Measurements from ENCODE around the gene SHB.

DNA sequence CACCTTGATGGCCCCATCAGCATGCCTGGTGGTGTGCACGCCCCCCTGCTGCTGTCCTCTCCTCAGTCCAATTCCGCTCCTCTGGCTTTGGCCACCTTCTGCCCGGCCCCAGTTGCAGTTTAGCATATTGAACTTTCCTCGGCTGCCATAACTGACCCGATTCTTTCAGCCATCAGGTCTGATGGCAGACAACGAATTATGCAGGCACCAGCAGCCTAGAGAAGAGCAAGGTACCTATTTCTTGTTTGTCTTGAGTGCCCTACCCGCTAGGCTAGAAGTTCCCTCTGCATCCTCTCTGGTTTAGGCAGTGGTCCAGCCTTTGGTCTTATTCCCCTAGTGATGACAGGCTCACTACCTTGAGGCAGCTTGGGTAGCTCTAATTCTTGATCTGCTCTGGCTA, 122.1 kb downstream of the SHB start:
- TF ChIP-seq SP1 (IDR thresholded peaks at IDR 0.05): no peak
- no peak for TF ChIP-seq NFRKB (IDR thresholded peaks at IDR 0.05)
- TF ChIP-seq ZNF384 (IDR thresholded peaks at IDR 0.05): no peak
- TF ChIP-seq FOXM1 (IDR thresholded peaks at IDR 0.05; ENCODE audit: borderline replicate concordance): no peak
- TF ChIP-seq PKNOX1 (IDR thresholded peaks at IDR 0.05): no peak
- no peak for TF ChIP-seq ELF4 (IDR thresholded peaks at IDR 0.05)
- TF ChIP-seq BHLHE40 (IDR thresholded peaks at IDR 0.05; ENCODE audit: borderline replicate concordance): no peak
- TF ChIP-seq HDGF (IDR thresholded peaks at IDR 0.05; ENCODE audit: borderline replicate concordance): no peak
- TF ChIP-seq TARDBP (IDR thresholded peaks at IDR 0.05): no peak
- no peak for TF ChIP-seq FOXA1 (IDR thresholded peaks at IDR 0.05)
- no peak for TF ChIP-seq SUZ12 (IDR thresholded peaks at IDR 0.05)
- no peak for TF ChIP-seq LEF1 (IDR thresholded peaks at IDR 0.05; ENCODE audit: borderline replicate concordance)
- TF ChIP-seq ARNT (IDR thresholded peaks at IDR 0.05): no peak
